ENCODE results near the gene FOXB1. TPM values are rescaled to one million over a fixed set of nuclear protein-coding genes. Genes with fewer than 3 reads are reported as not detected.

The FOXB1 gene
- polyA plus RNA-seq, 1 donor (not counting 4 experiments of a cell fraction or from before 2014, with no cell fraction given): not detected

- Histone ChIP-seq H4K20me1 (ENCODE audit: control insufficient read depth, extremely low read depth, insufficient read depth, low read length) (peaks cover 4% of the 10 kb centered on the region), H3K27ac (ENCODE audit: control insufficient read depth, insufficient read depth, low read length) (no peak overlapping the region), H3K9me1 (ENCODE audit: control insufficient read depth, extremely low read depth, insufficient read depth, low read length) (no peaks in the 10 kb centered on the region), H3K4me1 (ENCODE audit: control insufficient read depth, extremely low read depth, insufficient read depth, low read length) (peaks cover 19% of the 10 kb centered on the region), H3K4me3 (ENCODE audit: control insufficient read depth in 2 of 3, extremely low read depth in 1 of 3, insufficient read depth in 2 of 3, low read depth in 1 of 3, low read length in 3 of 3) (peak overlapping the region; percentile 26 to 83 (median 74)), H3K9ac (ENCODE audit: control insufficient read depth, extremely low read depth, insufficient read depth, low read length) (peak overlapping the region; percentile 50), H3K4me2 (ENCODE audit: control insufficient read depth, extremely low read depth, insufficient read depth, low read depth, low read length) (peak overlapping the region; percentile 95), H3K79me2 (ENCODE audit: control insufficient read depth, insufficient read depth, low read length) (no peaks in the 10 kb centered on the region), H3K9me3 (ENCODE audit: control insufficient read depth, low read depth, low read length) (peaks cover 1% of the 10 kb centered on the region), H3K36me3 (ENCODE audit: control insufficient read depth in 2 of 2, extremely low read depth in 1 of 2, insufficient read depth in 2 of 2, low read length in 2 of 2) (no peaks in the 10 kb centered on the region), H3K27me3 (ENCODE audit: control insufficient read depth, extremely low read depth, insufficient read depth, low read length) (peaks cover 90% of the 10 kb centered on the region), H2AFZ (ENCODE audit: control insufficient read depth, low read length) (peak overlapping the region; percentile 66)
- no peak for TF ChIP-seq CTCF (optimal IDR thresholded peaks at IDR 0.05 in 1 of 3, IDR thresholded peaks at IDR 0.05 in 1 of 3, conservative IDR thresholded peaks at IDR 0.05 in 1 of 3; ENCODE audit: extremely low read depth in 1 of 3, insufficient read depth in 2 of 3, low read length in 3 of 3)
- no peak for TF ChIP-seq EZH2 (IDR thresholded peaks at IDR 0.05; ENCODE audit: low read length)
- dilution Hi-C loops (cut with MboI; ENCODE audit: extremely low pct_ligation_motif_present, low sequenced_read_pairs): no loop called here
- FAIRE-seq: peak; percentile 52
- DNase-seq (ENCODE audit: low read depth, low spot score): no peak
These were observed 2.2 kb downstream of the FOXB1 start for GRCh38 chr15:60006203-60006862.

- no peak overlapping the region for H2AFZ ChIP-seq (ENCODE audit: control insufficient read depth, low read length)
- FAIRE-seq (no peak), DNase-seq (ENCODE audit: low read depth, low spot score) (no peak)
- no peaks in the 10 kb centered on the region for H3K79me2 ChIP-seq (ENCODE audit: control insufficient read depth, insufficient read depth, low read length)
- H3K4me2 ChIP-seq (ENCODE audit: control insufficient read depth, extremely low read depth, insufficient read depth, low read depth, low read length): peak overlapping the region; percentile 95
- H3K9ac ChIP-seq (ENCODE audit: control insufficient read depth, extremely low read depth, insufficient read depth, low read length): no peak overlapping the region
- peaks cover 19% of the 10 kb centered on the region for H3K4me1 ChIP-seq (ENCODE audit: control insufficient read depth, extremely low read depth, insufficient read depth, low read length)
- H3K36me3 ChIP-seq (ENCODE audit: control insufficient read depth in 2 of 2, extremely low read depth in 1 of 2, insufficient read depth in 2 of 2, low read length in 2 of 2): no peaks in the 10 kb centered on the region
- peaks cover 89% of the 10 kb centered on the region for H3K27me3 ChIP-seq (ENCODE audit: control insufficient read depth, extremely low read depth, insufficient read depth, low read length)
- H3K4me3 ChIP-seq (ENCODE audit: control insufficient read depth in 2 of 3, extremely low read depth in 1 of 3, insufficient read depth in 2 of 3, low read depth in 1 of 3, low read length in 3 of 3): peak overlapping the region in 2 of 3 experiments; percentile 74 to 83
- dilution Hi-C loops (cut with MboI; ENCODE audit: extremely low pct_ligation_motif_present, low sequenced_read_pairs): no loop called here
- H3K9me3 ChIP-seq (ENCODE audit: control insufficient read depth, low read depth, low read length): peaks cover 1% of the 10 kb centered on the region
- TF ChIP-seq CTCF (optimal IDR thresholded peaks at IDR 0.05 in 1 of 3, IDR thresholded peaks at IDR 0.05 in 1 of 3, conservative IDR thresholded peaks at IDR 0.05 in 1 of 3; ENCODE audit: extremely low read depth in 1 of 3, insufficient read depth in 2 of 3, low read length in 3 of 3) (no peak), EZH2 (IDR thresholded peaks at IDR 0.05; ENCODE audit: low read length) (no peak)
- H3K27ac ChIP-seq (ENCODE audit: control insufficient read depth, insufficient read depth, low read length): no peak overlapping the region
- H4K20me1 ChIP-seq (ENCODE audit: control insufficient read depth, extremely low read depth, insufficient read depth, low read length): peaks cover 4% of the 10 kb centered on the region
- H3K9me1 ChIP-seq (ENCODE audit: control insufficient read depth, extremely low read depth, insufficient read depth, low read length): no peaks in the 10 kb centered on the region
These were observed 2.8 kb downstream of the FOXB1 start for GRCh38 chr15:60006873-60007272.

All from keratinocyte (primary cell).